ENCODE measurements around the gene DNAJB6.

DNA sequence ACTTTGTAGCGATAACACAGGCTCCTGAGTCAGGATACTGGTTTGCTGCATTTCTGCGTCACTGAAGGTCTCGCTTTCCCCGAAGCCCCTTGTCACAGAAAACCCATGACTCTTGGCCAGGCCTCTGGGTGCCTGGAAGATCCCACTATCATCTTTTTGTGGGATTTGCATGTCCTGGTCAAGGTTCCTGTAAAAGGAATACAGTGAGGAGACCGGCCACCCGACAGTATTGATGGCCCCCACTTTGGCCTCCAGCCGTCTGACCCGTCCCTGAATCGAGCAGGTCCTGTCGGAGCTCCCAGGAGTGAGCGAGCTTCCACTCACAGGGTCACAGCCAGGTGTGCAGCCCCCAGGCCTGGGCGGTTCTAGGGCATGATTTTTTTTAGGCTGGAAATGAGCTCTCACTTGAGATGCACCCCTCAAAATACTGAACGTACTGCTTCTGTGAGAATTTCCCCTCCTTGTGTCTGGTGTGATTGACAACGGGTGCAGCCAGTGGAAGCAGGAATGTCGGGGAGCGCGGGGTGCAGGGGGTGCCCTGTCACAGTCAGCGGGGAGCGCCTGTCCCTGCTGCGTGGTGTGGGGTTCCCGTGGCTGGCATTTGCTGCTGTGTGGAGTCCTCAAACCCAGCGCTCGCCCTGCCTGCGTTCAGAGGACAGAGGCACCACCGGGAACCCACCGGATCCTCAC is 75.8 kb downstream of the DNAJB6 start:
- TF ChIP-seq CTCF (IDR thresholded peaks at IDR 0.05) (no peak), POLR2AphosphoS5 (IDR thresholded peaks at IDR 0.05) (no peak), POLR2A (IDR thresholded peaks at IDR 0.05) (no peak)
